CD4-positive, alpha-beta T cell treated with Interleukin-21 for 1 hour (primary cell): ENCODE results near the gene MVK.

ENCODE experiments used
- DNase-seq: peaks from one replicate; pipeline ENCODE4 v3.0.0-alpha.2; 2020

Gene MVK

GRCh38 chr12:109567967-109568366 is 5.6 kb upstream of the MVK start:
- DNase-seq, result no peak

- no peak for DNase-seq
Measured at GRCh38 chr12:109568486-109568885, 5.1 kb upstream of the MVK start.

- no peak for DNase-seq
Measured at GRCh38 chr12:109571773-109572505, 1.7 kb upstream of the MVK start.

DNA sequence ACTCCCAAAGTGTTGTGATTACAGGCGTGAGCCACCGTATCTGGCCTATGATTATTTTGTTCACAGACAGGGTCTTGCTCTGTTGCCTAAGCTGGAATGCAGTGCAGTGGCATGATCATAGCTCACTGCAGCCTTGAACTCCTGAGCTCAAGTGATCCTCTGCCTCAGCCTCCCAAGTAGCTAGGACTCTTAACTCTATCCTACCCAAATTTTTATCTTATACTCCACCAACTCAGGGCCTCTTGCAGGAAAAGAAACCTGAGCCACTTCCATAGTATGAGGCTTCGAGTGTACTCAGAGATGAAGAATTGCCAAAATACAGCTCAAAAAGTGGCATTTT is 1.1 kb upstream of the MVK start:
- no peak for DNase-seq

DNA sequence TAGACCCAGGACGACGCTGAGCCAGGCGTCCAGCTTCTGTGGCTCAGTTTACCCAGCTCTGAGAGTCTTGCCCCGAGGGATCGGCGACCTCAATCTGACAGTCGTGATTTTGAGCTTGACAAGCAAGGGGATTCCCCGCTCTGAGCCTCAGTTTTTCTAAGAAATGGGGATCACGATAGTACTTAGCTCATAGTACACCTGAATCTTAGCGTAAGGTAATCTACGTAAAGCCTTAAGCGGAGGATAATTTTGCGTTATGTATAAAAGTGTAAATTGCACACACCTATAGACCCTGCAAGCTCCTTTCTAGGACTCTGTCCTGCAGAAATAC is 285 bp downstream of the MVK start:
- DNase-seq, result no peak

DNA sequence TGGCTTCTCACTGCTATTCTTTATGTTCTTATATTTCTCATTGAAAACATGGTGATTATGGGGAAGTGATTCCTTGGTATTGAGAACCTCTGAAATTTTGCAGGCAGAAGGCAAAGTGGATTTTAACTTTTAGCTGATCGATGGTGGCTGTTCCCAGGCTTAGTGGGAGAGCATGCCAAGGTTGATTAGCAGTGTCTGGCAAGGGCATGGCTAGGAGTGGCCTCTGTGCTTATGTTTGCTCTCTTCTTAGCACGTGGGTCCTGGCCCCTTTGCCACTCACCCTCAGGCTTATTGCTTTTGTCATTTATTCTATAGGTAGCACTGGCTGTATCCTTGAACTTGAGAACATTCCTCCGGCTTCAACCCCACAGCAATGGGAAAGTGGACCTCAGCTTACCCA is 2.1 kb downstream of the MVK start:
- DNase-seq, result no peak

GRCh38 chr12:109577311-109577710 is 3.7 kb downstream of the MVK start:
- no peak for DNase-seq

DNA sequence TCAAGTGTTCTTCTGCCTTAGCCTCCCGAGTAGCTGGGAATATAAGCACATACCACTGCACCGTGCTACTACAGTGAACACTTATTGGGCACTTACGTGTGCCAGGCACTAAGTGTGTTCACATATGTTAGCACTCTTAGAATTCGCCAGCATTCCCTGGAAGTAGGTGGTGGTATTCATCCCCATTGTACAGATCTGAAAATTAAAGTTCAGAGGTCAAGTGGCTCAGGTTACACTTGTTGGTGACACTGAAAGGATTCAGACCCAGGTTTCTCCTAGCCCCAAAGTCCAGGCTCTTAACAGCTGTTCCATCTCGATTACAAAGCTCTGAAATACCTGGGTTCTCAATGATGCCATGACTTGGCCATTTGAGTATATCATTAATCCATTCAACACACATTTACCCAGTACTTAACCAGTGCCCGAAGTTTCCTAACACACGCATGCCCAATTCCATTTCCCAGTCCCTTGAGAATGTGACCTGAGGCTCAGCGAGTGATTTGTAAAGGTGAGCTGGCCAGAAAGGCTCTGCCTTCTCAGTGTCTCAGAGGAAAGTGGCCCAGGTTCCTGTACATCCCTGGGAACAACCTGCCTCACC is 4.8 kb downstream of the MVK start:
- no peak for DNase-seq

DNA sequence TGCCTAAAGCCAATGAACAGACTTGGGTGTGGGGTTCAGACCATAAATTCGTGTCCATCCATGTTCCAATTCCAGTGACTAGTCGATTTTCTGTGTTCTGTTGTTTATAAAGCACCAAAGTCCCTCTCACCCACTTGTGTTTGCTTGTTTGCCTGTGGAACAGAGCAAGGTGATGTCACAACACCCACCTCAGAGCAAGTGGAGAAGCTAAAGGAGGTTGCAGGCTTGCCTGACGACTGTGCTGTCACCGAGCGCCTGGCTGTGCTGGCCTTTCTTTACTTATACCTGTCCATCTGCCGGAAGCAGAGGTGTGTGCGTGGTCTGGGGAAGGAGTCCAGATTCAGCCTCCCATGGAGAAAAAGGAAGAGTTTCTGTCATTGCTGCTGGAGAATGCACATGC is 6.0 kb downstream of the MVK start:
- DNase-seq, result no peak

GRCh38 chr12:109580272-109580671 is 6.7 kb downstream of the MVK start:
- no peak for DNase-seq

GRCh38 chr12:109580684-109581333 is 7.2 kb downstream of the MVK start:
- no peak for DNase-seq

DNA sequence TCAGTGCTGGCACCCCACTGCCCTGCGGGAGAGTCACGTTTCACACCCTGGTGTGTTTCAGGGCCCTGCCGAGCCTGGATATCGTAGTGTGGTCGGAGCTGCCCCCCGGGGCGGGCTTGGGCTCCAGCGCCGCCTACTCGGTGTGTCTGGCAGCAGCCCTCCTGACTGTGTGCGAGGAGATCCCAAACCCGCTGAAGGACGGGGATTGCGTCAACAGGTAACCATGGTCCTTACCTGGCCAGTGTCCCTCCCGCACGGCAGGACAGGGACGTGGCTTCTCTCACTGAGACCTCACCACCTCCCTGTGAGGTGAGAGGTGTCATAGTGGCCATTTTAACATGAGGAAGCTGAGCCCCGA is 7.7 kb downstream of the MVK start:
- no peak for DNase-seq

DNA sequence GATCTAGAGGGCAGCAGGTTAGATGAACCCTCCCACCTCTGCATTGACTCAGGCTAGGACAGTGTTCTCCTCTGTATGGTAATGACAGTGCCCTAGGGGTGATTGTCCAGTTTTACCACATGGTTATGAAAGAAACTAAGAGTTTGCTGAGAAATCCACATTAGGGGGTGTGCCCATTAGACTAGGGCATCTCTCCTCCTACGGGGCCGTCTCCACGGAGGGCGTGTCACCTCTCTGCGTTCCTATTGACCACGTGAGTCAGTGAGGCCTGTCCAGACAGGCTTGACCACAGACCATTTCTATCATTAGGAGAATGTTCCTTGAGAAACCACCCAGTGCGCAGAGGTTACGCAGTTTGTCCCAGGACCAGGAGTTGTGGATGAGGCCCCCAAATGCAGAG is 8.3 kb downstream of the MVK start:
- DNase-seq, result no peak

DNA sequence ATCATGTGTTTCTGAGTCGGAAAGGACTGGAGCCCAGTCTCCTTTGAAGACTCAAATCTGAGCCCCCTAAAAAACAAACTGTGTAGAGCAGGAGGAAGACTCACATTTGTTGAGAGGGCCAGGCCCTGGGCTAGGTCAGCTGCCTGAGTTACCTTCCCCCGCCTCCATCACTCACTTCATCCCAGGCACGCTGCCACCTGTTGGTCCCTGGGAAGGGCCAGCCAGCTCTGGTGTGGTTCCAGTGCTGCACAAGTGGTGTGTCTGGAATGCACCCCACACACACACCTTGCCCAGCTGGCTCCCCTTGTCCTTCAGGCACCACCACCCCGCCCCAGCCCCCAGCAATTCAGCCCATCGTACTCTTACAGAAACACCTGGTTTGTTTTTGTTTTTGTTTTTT is 9.0 kb downstream of the MVK start:
- DNase-seq, result no peak

DNA sequence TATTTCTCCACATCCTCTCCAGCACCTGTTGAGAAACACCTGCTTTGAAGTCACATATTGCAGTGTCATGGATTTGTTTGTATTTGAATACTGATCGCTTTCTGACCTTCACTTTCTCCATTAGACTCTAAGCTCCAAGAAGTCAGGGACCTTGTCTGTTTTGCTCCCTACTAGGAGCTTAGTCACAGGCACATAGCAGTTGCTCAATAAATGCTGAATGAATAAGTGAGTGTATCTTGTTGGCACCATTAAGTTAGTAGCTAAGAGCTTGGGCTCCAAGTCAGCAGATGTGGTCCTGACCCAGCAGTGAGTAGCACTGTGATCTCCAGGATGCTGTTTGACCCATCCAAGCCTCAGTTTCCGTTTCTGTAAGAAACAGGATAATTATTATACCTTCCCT is 10.1 kb downstream of the MVK start:
- DNase-seq, result no peak

GRCh38 chr12:109586385-109587296 is 13.0 kb downstream of the MVK start:
- DNase-seq, result no peak

DNA sequence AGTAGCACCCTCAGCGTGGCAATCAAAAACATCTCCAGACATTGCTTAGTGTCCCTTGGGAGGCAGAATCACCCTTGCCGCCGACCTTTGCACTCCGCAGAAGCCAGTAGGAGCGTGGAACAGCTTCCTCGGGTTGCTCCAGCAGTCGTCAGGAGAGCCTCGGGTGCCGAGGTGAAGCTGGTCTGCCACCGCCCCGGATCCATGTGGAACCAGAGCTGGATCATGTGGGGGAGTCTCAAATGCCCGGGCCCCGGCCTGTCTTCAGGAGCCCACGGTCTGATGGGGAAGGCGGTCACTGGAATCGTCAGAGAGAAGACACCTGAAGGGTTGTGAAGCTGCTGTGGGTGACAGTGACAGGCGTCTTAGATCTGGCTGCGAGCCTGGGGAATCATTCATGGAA is 14.3 kb downstream of the MVK start:
- no peak for DNase-seq

DNA sequence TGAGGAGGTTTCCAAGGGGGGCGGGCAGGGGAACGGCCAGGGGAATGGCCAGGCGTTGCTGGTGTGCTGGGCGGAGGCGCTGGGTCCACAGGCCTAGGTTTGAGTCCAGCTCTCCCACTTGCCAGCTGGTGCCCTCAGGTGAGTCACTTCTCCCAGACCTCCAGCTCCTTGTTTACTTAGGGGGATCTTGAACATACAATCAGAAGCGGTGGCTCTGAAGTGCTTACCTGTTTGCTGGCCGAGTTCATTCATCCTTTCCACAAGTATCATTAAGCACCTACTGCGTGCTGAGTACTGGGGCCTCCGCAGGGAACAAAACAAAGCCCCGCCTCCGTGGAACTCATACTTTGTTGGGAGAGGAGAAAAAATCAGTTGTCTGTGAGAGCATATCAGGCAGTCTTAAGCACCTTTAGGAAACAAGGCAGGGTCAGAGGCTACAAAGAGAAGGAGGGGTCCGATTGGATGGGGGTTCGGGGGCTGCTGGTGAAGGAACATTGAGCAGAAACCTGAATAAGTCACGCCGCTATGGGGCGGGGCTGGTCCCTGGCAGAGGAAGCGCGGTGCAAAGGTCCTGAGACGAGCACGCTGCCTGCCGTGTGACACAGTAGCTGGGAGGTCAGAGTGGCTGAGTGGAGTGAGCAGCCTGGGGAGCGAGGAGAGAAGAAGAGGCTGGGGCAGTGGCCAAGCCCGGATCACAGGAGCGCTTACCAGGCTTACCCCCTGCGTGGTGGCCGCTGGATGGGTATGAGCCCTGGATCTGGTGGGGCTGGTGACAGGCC is 15.1 kb downstream of the MVK start:
- no peak for DNase-seq

- no peak for DNase-seq
Measured at GRCh38 chr12:109589240-109589590, 15.6 kb downstream of the MVK start.

DNA sequence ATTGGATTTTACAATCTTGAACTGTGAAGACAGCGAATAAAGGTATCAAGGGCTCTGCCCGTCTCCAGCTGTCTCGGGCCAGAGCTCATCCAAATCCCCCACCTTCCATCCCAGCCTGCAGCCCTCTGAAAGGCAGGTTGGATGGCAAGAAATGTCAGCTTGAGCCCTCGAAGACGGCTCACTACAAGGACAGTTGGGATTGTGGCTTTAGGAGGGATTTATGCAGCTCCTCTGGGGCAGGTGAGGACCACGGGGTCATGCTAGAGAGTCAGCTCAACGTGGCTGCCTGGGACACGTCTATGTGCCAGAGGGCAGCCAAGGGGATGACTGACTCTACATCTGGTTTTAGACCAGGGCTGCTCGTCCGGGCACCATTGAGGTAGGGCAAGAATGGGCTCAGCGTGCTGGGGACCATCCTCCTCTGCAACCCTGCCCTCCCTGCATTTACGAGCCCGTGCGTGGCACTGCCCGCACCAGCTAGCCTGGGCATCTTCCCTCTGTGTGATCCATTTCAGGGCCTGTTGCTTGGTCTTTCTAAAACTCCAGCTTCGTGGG is 16.2 kb downstream of the MVK start:
- no peak for DNase-seq

DNA sequence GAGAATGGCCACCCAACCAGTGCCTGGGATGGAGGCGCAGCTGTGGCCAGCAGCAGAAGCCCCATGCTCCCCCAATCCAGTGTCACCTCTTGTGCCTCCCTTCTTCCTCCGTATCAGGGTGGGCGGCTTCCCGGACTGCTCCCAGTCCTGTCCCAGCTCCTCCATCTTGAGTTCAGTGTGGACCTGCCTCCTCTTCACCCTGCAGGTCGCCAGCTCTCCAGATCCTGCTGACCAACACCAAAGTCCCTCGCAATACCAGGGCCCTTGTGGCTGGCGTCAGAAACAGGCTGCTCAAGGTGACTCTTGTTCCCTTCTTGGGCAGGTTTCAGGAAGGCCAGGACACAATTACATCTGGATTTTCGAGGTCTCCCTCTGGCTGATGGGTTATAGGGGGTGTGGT is 17.0 kb downstream of the MVK start:
- DNase-seq, result no peak

GRCh38 chr12:109591041-109591440 is 17.4 kb downstream of the MVK start:
- DNase-seq, result no peak
